Ishikawa (cell line): Measurements from ENCODE around the gene KBTBD7.

Experiments
- CEBPB ChIP-seq: IDR thresholded peaks from 2 replicates; pipeline ENCODE4 v1.6.1; 2012
- CREB1 ChIP-seq: IDR thresholded peaks from 2 replicates; pipeline ENCODE4 v1.6.1; 2012; ENCODE audit warnings: low read depth
- EGR1 ChIP-seq: IDR thresholded peaks from 2 replicates; pipeline ENCODE4 v1.6.1; 2012
- EP300 ChIP-seq: IDR thresholded peaks from 2 replicates; pipeline ENCODE4 v1.6.1; 2012; ENCODE audit warnings: borderline replicate concordance
- FOXM1 ChIP-seq: IDR thresholded peaks from 2 replicates; pipeline ENCODE4 v1.6.1; 2012; ENCODE audit warnings: low read depth, borderline replicate concordance
- NFIC ChIP-seq: IDR thresholded peaks from 2 replicates; pipeline ENCODE4 v1.6.1; 2012
- RAD21 ChIP-seq: IDR thresholded peaks from 2 replicates; pipeline ENCODE4 v1.6.1; 2012; ENCODE audit warnings: low read depth
- TAF1 ChIP-seq: IDR thresholded peaks from 2 replicates; pipeline ENCODE4 v1.6.1; 2012; ENCODE audit warnings: low read depth, mild to moderate bottlenecking
- TCF12 ChIP-seq: IDR thresholded peaks from 2 replicates; pipeline ENCODE4 v1.6.1; 2012; ENCODE audit warnings: low read depth
- TEAD4 ChIP-seq: IDR thresholded peaks from 2 replicates; pipeline ENCODE4 v1.6.1; 2012
- YY1 ChIP-seq: IDR thresholded peaks from 2 replicates; pipeline ENCODE4 v1.6.1; 2012; ENCODE audit warnings: low read depth
- ZBTB7A ChIP-seq: IDR thresholded peaks from 2 replicates; pipeline ENCODE4 v1.6.1; 2012; ENCODE audit warnings: low read depth
- TF ChIP-seq, protein P1 (sequence below): IDR thresholded peaks from 2 replicates; pipeline ENCODE4 v1.6.1; 2012
- TF ChIP-seq, protein P2 (sequence below): IDR thresholded peaks from 2 replicates; pipeline ENCODE4 v1.6.1; 2012
- TF ChIP-seq, protein P3 (sequence below): IDR thresholded peaks from 2 replicates; pipeline ENCODE4 v1.6.1; 2012; ENCODE audit warnings: low read depth, mild to moderate bottlenecking

The KBTBD7 gene

DNA sequence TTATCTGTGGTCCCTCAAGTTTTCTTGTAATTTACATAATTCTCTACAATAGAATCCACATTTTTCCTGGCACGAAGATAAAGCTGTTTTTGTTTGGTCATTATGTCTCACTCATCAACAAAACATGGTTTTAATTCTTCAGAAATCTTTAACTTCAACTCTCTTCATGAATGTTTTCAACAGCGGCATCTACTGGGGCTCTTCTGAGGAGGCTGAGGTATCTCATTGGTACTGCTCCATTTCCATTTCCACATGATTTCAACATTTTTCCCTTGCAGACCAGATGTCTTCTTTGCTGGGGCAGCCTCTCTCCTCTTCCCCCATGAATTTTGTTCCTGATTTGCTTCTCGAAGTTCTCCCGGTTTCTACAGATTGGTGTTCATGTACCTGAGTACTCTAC lies 5.8 kb upstream of the KBTBD7 start:
- no peak for TF ChIP-seq ZBTB7A
- TF ChIP-seq EP300, result no peak
- no peak for TF ChIP-seq FOXM1
- TF ChIP-seq, protein P1, sequence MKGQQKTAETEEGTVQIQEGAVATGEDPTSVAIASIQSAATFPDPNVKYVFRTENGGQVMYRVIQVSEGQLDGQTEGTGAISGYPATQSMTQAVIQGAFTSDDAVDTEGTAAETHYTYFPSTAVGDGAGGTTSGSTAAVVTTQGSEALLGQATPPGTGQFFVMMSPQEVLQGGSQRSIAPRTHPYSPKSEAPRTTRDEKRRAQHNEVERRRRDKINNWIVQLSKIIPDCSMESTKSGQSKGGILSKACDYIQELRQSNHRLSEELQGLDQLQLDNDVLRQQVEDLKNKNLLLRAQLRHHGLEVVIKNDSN, result no peak
- TF ChIP-seq YY1, result no peak
- TF ChIP-seq, protein P2, sequence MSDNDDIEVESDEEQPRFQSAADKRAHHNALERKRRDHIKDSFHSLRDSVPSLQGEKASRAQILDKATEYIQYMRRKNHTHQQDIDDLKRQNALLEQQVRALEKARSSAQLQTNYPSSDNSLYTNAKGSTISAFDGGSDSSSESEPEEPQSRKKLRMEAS, result no peak
- TF ChIP-seq, protein P3, sequence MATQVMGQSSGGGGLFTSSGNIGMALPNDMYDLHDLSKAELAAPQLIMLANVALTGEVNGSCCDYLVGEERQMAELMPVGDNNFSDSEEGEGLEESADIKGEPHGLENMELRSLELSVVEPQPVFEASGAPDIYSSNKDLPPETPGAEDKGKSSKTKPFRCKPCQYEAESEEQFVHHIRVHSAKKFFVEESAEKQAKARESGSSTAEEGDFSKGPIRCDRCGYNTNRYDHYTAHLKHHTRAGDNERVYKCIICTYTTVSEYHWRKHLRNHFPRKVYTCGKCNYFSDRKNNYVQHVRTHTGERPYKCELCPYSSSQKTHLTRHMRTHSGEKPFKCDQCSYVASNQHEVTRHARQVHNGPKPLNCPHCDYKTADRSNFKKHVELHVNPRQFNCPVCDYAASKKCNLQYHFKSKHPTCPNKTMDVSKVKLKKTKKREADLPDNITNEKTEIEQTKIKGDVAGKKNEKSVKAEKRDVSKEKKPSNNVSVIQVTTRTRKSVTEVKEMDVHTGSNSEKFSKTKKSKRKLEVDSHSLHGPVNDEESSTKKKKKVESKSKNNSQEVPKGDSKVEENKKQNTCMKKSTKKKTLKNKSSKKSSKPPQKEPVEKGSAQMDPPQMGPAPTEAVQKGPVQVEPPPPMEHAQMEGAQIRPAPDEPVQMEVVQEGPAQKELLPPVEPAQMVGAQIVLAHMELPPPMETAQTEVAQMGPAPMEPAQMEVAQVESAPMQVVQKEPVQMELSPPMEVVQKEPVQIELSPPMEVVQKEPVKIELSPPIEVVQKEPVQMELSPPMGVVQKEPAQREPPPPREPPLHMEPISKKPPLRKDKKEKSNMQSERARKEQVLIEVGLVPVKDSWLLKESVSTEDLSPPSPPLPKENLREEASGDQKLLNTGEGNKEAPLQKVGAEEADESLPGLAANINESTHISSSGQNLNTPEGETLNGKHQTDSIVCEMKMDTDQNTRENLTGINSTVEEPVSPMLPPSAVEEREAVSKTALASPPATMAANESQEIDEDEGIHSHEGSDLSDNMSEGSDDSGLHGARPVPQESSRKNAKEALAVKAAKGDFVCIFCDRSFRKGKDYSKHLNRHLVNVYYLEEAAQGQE, result no peak

DNA sequence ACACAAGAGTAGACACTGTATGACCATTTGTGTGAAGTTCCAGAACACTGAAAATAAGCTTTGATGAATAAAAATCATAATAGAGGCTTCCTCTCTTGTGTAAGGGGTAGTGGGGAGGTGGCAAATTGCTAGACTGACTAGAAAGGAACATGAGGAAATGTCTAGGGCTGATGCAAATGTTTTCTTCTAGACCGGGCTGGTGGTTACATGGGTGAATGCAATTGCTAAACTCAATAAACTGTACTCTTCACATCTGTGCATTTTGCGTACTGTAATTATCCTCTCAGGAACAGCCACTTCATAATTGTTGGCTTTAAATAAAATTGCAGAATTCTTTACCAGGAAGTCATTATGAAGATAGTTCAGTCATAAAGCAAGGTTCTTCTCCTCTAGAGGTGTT lies 5.2 kb upstream of the KBTBD7 start:
- TF ChIP-seq FOXM1 (no peak), YY1 (no peak), TCF12 (no peak), CEBPB (no peak), NFIC (no peak), TAF1 (no peak), EGR1 (no peak), EP300 (no peak), ZBTB7A (no peak), RAD21 (no peak), CREB1 (no peak), TEAD4 (no peak)
- TF ChIP-seq, protein P1, result no peak
- TF ChIP-seq, protein P2, result no peak
- TF ChIP-seq, protein P3, result no peak

DNA sequence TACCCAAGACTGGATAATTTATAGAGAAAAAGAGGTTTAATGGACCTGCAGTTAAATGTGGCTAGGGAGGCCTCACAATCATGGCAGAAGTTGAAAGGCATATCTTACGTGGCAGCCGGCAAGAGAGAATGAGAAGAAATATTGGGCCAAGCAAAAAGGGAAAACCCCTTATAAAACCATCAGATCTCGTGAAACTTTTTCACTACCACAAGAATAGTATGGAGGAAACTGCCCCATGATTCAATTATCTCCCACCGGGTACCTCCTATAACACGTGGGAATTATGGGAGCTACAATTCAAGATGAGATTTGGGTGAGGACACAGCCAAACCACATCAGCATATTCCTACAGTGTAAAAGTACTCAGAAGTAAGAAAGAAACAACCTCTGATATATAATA lies 4.7 kb upstream of the KBTBD7 start:
- TF ChIP-seq, protein P1, result no peak
- TF ChIP-seq TCF12 (no peak), CREB1 (no peak), CEBPB (no peak), RAD21 (no peak)

DNA sequence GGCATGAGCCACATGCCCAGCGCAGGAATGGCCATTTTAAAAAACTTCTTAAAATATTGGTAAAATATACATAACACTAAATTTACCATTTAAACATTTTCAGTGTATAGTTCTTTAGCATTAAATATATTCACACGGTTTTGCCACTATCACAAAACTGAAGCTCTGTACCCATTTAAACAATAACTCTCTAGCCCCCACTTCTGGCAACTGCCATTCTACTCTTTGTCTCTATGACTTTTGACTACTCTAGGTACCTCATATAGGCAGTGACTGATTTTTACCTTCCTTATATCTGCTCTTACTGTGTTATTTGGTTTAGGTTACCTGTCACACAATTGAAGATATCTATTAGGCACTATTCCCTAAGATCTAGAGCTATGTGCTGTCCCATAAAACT lies 2.3 kb upstream of the KBTBD7 start:
- TF ChIP-seq FOXM1, result no peak
- peak; percentile 30 for TF ChIP-seq RAD21

DNA sequence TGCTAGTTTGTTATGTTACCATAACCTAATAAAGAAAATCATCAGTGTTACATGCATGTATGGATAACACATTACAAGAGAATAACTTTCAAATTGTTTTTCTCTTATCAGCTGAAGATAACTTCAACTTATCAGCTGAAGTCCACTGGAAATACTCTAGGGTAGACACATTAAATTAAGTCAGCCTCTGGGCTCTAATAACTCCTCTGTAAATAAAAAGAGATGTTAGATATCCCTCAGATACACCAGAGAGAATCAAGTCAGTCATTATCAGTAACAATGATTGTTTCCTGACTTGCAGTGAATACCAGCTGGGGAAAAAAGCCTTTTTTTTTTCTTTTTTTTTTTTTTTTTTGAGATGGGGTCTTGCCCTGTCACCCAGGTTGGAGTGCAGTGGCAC lies 1.6 kb upstream of the KBTBD7 start:
- TF ChIP-seq YY1, result no peak
- TF ChIP-seq, protein P3, result no peak
